Smooth muscle cell (in vitro differentiated cells): ENCODE measurements around the gene SLC16A3. TPM values are rescaled to one million over a fixed set of nuclear protein-coding genes. Genes with fewer than 3 reads are reported as not detected.

Experiments used
- DNase-seq: peaks from one replicate; lab custom pipeline; 2025; ENCODE audit not compliant: unreplicated experiment; lab: John Stamatoyannopoulos, UW
- H2AFZ ChIP-seq: fragments of 200-600 bp; sonication (generic); 2 replicates; pipeline ENCODE4 v1.6.0; 2016; ENCODE audit warnings: antibody characterized with exemption, low read depth, mild to moderate bottlenecking
- H3F3A ChIP-seq: fragments of 200-600 bp; sonication (generic); 2 replicates; pipeline ENCODE4 v1.6.0; 2017; ENCODE audit warnings: antibody characterized with exemption, low read depth
- H3K27ac ChIP-seq: fragments of 200-600 bp; sonication (generic); 2 replicates; pipeline ENCODE4 v1.5.1; 2016; ENCODE audit warnings: low read depth, mild to moderate bottlenecking
- H3K27me3 ChIP-seq: fragments of 200-600 bp; sonication (generic); 2 replicates; pipeline ENCODE4 v1.6.1; 2016; ENCODE audit warnings: low read depth, mild to moderate bottlenecking
- H3K36me3 ChIP-seq: fragments of 200-600 bp; sonication (generic); 2 replicates; pipeline ENCODE4 v1.5.1; 2016; ENCODE audit warnings: low read depth
- H3K4me1 ChIP-seq: fragments of 200-600 bp; sonication (generic); 2 replicates; pipeline ENCODE4 v1.5.1; 2016; ENCODE audit warnings: low read depth
- H3K4me2 ChIP-seq: fragments of 200-600 bp; sonication (generic); 2 replicates; pipeline ENCODE4 v1.6.0; 2016; ENCODE audit warnings: mild to moderate bottlenecking
- H3K4me3 ChIP-seq: fragments of 200-600 bp; sonication (generic); 2 replicates; pipeline ENCODE4 v1.5.1; 2016; ENCODE audit warnings: mild to moderate bottlenecking
- H3K79me2 ChIP-seq: fragments of 200-600 bp; sonication (generic); 2 replicates; pipeline ENCODE4 v1.6.0; 2016; ENCODE audit warnings: low read depth, mild to moderate bottlenecking
- H3K9ac ChIP-seq: fragments of 200-600 bp; sonication (generic); 2 replicates; pipeline ENCODE4 v1.6.0; 2016; ENCODE audit warnings: low read depth
- H3K9me3 ChIP-seq: fragments of 200-600 bp; sonication (generic); replicated peaks from 2 replicates; pipeline ENCODE4 v1.5.1; 2016; ENCODE audit warnings: low read depth
- H4K20me1 ChIP-seq: fragments of 200-600 bp; sonication (generic); 2 replicates; pipeline ENCODE4 v1.6.0; 2016; ENCODE audit warnings: low read depth
- WGBS: methylation state at CpG from one replicate; pipeline ENCODE4 v1.1.7; 2016; ENCODE audit warnings: low lambda C conversion rate; 5-methylcytosine and 5-hydroxymethylcytosine counted together
- polyA plus RNA-seq: library from polyadenylated mRNA; unstranded; fragments of >200 nt; fragmentation: Nextera tagmentation; extraction: Ambion mirVana; gene quantifications from 2 replicates; pipeline ENCODE4 v1.2.1, GENCODE V29; 2016
- total RNA-seq: library from RNA; depleted of rRNA; stranded (reverse); fragments of >200 nt; gene quantifications from 2 replicates; pipeline ENCODE4 v1.2.3, GENCODE V29; 2014
- TF ChIP-seq, protein P1 (sequence below): fragments of 200-600 bp; sonication (generic); IDR thresholded peaks from 2 replicates; pipeline ENCODE4 v1.5.1; 2017; ENCODE audit warnings: borderline replicate concordance, mild to moderate bottlenecking, antibody characterized with exemption; ENCODE audit not compliant: insufficient read depth, poor library complexity, severe bottlenecking

SLC16A3 gene
- total and polyA plus RNA-seq, 2 experiments from 2014 or later, result 83.3 to 180 TPM

DNA sequence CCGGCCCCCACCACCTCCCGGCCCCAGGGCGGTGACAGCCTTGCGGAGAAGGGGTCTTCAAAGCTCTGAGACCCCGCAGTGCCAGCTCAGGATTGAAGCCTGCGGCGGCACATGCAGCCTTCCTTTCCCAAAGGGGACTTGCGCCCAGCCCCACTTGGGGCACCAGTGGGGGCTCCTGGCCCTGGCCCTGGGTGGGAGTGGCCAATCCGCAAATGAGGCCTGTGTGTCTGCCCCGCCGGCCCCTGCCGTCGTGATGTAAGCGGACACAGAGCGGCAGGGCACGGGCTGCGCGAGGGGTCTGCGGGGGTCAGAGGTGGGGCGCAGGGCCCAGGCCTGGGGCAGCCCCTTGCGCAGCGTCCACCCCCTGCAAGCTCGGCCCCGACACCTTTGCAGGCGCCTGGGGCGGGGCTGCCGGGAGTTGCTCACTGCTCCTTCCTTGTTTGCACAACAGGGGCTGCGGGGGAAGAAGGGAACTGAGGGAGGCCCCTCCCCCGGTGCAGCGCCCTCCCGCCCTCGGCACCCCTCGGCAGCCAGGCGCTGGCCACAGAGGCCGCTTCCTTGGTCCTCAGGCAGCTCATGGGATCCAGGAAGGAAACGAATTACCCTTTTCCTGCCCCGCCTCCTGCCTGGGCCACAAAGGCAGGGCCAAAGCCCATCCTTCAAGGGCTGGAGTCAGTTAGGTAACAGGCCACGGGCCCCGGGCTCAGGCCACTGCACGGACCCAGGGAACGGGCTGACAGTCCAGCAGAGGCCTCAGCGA, 2.9 kb downstream of the SLC16A3 start:
- peak overlapping the region; percentile 79 for H3K4me3 ChIP-seq
- 6% methylated on average over 34 of the region's 42 CpGs for WGBS
- H2AFZ ChIP-seq, result no peak overlapping the region
- peak; percentile 63 for DNase-seq
- H3K36me3 ChIP-seq, result no peaks in the 10 kb centered on the region
- H3K9ac ChIP-seq, result peak overlapping the region; percentile 78
- peaks cover 79% of the 10 kb centered on the region for H3K79me2 ChIP-seq
- H3K4me2 ChIP-seq, result peak overlapping the region; percentile 98
- no peaks in the 10 kb centered on the region for H3F3A ChIP-seq
- no peaks in the 10 kb centered on the region for H3K27me3 ChIP-seq
- H4K20me1 ChIP-seq, result peaks cover 78% of the 10 kb centered on the region
- TF ChIP-seq, protein P1, sequence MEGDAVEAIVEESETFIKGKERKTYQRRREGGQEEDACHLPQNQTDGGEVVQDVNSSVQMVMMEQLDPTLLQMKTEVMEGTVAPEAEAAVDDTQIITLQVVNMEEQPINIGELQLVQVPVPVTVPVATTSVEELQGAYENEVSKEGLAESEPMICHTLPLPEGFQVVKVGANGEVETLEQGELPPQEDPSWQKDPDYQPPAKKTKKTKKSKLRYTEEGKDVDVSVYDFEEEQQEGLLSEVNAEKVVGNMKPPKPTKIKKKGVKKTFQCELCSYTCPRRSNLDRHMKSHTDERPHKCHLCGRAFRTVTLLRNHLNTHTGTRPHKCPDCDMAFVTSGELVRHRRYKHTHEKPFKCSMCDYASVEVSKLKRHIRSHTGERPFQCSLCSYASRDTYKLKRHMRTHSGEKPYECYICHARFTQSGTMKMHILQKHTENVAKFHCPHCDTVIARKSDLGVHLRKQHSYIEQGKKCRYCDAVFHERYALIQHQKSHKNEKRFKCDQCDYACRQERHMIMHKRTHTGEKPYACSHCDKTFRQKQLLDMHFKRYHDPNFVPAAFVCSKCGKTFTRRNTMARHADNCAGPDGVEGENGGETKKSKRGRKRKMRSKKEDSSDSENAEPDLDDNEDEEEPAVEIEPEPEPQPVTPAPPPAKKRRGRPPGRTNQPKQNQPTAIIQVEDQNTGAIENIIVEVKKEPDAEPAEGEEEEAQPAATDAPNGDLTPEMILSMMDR, result no peak
- H3K27ac ChIP-seq, result peak overlapping the region; percentile 7
- H3K9me3 ChIP-seq, result no peaks in the 10 kb centered on the region
- peaks cover 20% of the 10 kb centered on the region for H3K4me1 ChIP-seq

DNA sequence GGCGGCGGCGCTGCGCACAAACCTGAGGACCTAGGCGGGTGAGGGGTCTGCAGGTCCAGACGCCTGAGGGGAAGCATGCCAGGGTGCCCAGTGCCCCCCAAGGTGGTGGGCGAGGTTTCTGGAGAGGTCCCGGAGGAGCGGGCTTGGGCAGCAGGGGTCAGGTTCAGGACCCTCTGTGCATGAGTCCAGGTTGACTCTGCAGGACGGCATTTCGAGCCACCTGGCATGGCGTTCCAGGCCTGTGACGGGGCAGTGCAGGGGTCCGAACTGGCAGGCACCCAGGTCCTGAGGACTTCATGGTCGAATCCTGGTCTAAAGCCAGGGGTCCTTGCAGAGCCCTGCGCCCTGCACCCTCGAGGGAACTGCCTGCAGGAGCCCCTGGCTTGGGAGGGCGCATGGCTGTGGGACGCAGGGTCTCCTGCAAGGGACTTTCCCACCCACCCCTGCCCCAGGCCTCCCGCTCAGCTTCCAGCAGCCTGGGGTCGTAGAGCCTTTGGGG, 3.5 kb downstream of the SLC16A3 start:
- no peak overlapping the region for H3K9ac ChIP-seq
- H3K27me3 ChIP-seq, result no peaks in the 10 kb centered on the region
- peaks cover 83% of the 10 kb centered on the region for H3K79me2 ChIP-seq
- H4K20me1 ChIP-seq, result peaks cover 84% of the 10 kb centered on the region
- H2AFZ ChIP-seq, result no peak overlapping the region
- H3K4me2 ChIP-seq, result peak overlapping the region; percentile 98
- no peak for DNase-seq
- 88% methylated on average over 21 of the region's 21 CpGs for WGBS
- no peaks in the 10 kb centered on the region for H3K9me3 ChIP-seq
- H3K27ac ChIP-seq, result peak overlapping the region; percentile 7
- H3K4me1 ChIP-seq, result peaks cover 20% of the 10 kb centered on the region
- TF ChIP-seq, protein P1, result no peak
- peak overlapping the region; percentile 79 for H3K4me3 ChIP-seq
- no peaks in the 10 kb centered on the region for H3K36me3 ChIP-seq
- no peaks in the 10 kb centered on the region for H3F3A ChIP-seq

DNA sequence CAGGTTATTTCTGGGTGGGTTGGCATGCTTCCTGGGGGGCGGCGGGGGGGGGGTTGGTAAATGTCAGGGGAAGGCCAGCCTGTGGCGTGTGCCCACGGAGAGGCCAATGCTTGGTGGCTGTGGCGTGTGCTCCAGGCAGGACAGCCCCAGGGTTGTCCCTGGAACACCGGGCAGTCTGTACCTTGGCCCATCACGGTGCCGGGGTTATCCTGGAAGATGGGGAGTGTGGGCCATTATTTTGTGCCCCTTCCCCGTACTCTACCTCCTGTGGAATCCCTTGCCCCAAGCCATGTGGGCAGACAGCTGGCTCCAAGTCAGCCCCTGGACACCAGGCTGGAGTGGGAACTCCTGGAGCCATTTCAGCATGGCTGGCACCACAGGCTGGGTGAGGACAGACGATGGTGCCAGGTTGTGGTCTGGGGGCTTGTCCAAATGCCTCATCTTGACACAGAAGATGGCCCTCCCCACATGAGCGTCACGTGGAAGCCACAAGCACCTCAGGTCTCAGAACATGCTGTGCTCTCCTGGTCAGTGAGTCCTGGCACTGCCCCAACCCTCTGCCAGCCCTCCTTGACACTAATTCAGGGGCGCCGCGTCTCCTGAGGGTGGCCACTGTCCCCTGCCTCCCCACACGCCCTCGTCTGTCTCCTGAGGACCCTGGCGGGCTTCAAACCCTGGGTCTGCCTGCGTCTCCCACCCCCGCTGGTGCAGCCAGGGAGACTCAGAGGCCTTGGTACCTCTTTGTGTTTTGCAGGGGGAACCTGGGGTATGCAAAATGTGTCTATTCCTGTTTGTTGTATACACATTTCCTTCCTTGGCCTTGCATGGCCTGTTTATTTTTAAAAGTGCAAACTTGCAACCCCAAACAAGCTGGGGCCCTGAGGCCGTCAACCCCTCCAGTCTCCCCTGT, 4.3 kb downstream of the SLC16A3 start:
- no peak for DNase-seq
- Histone ChIP-seq H3K79me2 (peaks cover 83% of the 10 kb centered on the region), H3K9ac (no peak overlapping the region), H3K4me1 (peaks cover 20% of the 10 kb centered on the region), H3K27me3 (no peaks in the 10 kb centered on the region), H3K4me2 (no peak overlapping the region), H4K20me1 (peaks cover 92% of the 10 kb centered on the region), H3K4me3 (no peak overlapping the region), H3F3A (peaks cover 2% of the 10 kb centered on the region), H2AFZ (no peak overlapping the region), H3K27ac (no peak overlapping the region), H3K9me3 (no peaks in the 10 kb centered on the region), H3K36me3 (no peaks in the 10 kb centered on the region)
- TF ChIP-seq, protein P1, result no peak
- 86% methylated on average over 17 of the region's 21 CpGs for WGBS
